GM19025 (cell line): ENCODE results near the gene CH25H.
"Not testable (repeated sequence)": the region's sequence is repeated elsewhere in the genome, so short reads cannot be mapped to it uniquely, and the experiment has no call there.

ENCODE experiments used
- ATAC-seq: cut with Tn5 transposase; IDR thresholded peaks from one replicate; pipeline ENCODE4 v1.9.1; 2021; ENCODE audit warnings: mild to moderate bottlenecking, low read depth, moderate library complexity; ENCODE audit not compliant: unreplicated experiment

CH25H gene

DNA sequence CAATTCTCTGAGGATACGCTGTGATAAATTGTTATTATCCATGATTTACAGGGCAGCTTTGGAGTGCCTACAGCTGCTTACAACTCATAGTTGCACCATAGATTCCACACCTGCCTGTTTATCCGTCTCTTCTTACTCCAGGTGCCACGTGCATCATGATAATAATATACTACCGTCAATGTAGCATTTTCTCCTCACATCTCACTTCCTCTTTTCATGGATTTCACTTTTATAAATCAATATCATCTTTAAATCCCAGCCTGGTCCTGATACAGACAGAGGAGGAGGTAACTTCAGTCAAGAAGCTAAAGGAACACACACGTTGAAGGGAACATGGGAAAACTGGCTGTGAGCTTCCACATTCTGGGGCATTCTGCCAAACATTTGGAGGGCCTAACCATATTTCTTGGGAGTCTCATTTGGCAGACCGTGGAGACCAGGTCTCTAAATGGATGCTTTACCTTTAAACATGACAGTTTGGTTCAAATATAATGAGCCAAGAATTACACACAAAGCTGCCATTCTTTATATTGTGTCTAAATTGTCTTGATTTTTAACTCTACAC, 2.4 kb downstream of the CH25H start:
- no peak for ATAC-seq

DNA sequence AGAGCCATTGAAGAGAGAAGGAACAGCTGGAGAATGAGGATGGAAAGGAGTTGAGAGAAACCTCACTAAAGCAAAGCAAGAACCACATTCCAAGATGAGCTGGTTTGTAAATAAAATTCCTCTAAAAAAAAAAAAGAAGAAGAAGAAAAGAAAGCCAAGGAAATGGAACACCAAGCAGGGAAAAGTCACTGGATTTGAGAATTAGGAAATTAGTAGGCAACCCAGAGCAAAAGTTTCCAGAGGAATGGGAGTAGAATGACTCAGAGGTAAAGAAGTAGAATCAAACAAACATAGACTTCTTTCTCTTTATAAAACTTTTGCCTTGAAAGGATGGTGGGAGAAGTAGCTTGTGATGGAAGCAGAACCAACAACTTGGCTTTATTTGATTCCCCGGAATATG, 3.9 kb downstream of the CH25H start:
- ATAC-seq: no peak

DNA sequence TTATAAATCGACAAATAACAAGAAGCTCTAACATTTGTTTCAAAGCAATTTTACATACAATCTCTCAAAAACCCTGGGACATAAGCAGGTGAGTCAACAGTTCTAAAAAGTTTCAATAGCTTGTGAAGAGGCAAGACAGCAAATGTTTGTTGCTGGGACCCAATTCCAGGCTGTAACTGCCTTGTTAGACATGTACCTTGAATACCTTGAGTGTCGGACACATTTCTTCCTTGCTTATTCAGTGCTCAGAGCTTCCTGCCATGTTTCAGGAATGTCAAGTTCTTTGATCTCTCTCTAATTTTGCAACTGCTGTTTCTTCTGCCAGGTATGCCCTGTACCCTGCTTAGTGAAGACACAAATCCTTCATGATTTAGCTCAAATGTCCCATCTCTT, 5.1 kb downstream of the CH25H start:
- no peak for ATAC-seq

DNA sequence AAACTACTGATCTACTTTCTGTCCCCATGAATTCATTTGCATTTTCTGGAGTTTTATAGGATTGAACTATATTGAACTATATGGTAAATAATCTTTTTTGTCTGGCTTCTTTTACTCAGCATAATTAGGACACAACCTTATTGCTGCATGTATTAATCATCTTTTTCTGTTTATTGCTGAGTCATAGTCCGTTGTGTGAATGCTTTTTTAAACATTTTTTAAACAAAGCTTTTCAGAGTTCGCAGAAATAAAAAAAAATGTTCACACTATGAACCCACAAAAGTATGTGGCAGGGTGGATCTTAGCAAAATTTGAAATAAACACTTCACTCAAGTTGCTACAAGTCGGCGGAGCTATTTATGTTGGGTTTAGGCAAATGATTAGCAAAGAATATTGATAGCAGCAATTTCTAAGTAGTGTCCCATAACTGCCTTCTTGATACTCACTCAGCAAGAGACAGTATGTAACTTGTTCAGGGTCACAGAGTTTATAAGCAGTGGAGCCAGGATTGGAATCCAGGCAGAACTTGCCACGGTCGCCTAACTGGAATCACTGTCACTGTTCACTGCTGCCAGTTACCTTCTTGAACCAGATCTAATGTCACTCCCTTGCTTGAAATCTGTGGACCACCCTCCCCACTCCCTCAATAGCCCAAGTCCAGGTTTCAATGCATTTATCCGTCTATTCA, 5.6 kb downstream of the CH25H start:
- ATAC-seq: no peak

DNA sequence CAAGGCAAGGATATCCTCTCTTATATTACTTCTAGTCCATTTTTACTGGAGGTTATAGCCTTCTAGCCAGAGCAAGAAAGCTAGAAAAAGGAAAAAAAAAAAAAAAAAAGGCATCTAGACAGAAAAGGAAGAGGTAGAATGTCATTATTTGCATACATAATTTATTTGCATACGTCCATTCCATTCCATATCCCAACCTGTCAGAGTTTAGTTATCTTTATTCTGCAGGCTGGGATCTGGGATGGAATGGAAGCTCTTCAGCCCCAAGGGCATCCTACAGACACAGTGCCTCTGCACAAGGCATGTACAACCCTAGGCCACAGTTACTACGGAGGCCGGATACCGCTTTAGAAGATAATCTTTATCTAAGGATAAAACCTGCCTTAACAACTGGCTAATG, 9.6 kb downstream of the CH25H start:
- ATAC-seq: no peak

DNA sequence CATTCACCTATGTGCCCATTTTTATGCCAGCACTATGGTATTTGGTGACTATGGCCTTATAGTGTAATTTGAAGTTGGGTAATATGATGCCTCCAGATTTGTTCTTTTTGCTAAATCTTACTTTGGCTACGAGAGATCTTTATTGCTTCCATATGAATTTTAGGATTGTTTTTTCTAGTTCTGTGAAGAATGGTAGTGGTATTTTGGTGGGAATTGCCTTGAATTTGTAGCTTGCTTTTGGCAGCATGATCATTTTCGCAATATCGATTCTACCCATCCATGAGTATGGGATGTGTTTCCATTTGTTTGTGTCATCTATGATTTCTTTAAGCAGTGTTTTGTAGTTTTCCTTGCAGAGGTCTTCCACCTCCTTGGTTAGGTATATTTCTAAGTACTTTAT, 15.8 kb downstream of the CH25H start:
- ATAC-seq: not testable (repeated sequence)

DNA sequence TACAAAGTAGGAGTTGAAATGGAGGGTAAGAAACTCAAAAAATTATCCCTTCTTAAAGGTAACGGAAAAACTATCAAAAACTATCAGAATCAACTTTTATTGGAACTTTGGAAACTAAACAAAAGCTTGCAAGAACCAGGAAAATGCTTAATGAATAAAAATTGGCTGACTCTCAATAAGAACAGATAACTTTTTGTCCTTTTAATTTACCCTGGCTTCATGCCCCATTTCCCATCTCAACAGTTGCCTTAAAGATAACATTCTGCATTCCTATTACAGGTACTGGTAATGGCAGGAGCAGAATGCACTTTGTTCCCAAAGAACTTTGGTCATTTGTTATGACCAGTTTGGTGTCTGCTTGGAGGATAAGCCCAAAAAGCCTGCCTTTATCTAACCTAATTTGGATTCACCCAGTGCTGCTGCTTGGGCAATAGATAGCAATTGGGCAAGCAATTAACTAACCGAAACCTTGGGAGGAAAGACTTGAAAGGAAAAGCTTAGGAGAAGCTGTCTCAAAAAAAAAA, 17.8 kb downstream of the CH25H start:
- no peak for ATAC-seq

DNA sequence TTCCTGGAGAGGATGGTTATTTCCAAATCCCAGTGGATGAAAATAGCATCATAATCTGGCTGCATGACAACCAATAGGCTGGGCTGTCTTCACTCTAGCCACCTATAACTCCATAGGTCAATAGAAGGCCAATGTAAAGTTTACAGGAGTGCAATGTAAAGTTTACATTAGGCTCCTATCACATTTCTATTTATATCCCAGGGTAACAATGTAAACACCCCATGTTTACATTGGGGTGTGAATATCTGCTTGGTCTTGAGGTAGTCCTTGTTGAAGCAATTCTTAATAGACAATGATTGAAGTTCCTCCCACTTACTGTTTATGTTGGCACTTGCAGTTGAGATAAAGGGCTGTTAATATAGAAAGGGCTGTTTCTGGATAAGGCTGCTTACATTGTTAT, 21.5 kb downstream of the CH25H start:
- no peak for ATAC-seq

DNA sequence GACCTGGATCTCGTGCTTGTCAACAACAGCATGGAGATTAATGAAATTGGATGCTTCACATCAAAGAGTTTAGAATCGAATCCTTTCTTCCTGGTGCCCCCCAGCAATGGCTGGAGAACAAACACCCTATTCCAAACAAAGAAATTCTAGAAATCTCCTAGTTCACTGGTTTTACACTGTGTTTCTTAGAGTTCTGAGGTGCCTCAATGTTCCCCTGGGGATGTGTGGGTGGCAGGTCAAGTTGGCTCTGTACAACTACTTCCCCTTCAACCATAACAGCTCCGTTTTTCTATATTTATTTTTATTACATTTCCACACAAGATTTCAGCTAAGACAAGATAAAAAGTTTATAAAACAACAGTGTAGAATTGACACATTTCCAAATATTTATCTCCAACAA, 22.5 kb downstream of the CH25H start:
- no peak for ATAC-seq

DNA sequence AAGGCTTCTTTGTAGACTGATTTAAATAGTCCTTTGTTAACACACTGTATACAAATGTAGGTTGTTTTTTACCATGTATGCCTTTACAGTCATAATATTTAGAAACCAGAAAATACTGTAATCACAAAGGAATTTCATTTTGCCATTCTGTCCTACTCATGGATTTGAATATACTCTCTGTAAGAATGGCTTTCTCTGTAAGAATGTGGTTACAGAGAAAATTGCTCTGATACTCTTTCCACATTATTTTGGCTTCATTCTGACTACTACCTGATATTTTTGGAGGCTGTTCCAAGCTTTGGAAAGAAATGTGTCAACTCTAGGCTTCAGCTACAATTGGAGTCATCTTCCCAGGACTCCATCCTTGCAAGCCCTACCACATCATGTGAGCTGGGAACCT, 23.5 kb downstream of the CH25H start:
- ATAC-seq: no peak

DNA sequence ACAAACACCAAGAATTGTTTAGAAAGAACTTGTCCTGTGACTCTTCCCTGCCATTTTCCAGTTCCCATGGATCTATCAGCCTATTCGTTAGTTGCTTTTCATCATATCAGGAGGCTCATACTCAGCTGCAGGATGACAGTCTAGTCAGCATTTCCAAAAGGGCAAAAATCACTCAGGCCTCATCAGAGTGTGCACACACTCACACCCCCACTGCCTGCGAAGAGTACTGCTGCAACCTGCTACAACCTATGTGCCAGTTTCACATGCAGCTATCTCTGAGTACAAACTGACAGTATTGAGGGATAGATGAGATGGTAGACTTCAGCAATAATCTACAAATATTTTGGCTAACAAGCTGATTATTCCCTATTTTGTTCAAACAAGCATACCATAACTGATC, 24.2 kb downstream of the CH25H start:
- no peak for ATAC-seq

DNA sequence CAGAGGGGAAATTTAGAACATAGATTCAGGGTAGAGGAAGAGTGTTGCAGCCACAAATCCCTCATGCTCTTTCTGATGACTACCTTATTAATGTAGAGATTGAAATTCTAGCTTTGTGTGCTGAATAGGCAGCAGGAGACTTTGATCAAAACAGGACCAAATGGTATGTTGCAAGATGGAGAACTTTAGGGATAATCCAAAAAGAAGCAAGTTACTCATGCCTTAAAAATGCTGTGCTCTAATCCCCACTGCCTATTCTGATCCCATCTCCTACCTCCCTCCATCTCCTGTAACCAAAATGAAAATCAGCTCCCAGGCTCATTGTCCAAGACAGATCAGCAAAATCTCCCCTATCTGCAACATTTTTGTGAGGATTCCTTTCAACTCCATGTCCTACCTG, 31.3 kb downstream of the CH25H start:
- ATAC-seq: no peak

DNA sequence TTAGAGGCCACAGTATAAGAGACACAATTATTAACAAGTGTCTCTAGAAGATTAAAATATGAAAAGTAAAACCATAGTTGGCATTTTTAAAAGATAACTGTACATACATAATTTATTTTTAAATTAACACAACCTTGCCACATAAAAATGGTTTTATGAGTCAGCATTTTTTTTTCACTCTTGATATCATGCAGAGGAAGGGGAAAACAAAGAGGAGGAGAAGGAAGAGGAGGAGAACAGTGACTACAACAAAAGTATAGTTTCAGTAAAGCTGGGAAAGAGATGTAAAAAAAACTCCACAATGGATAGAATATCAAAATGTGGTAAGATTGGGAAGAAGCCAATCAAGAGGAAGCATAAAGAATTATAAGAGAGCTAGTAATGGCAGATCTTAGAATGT, 34.0 kb downstream of the CH25H start:
- no peak for ATAC-seq

DNA sequence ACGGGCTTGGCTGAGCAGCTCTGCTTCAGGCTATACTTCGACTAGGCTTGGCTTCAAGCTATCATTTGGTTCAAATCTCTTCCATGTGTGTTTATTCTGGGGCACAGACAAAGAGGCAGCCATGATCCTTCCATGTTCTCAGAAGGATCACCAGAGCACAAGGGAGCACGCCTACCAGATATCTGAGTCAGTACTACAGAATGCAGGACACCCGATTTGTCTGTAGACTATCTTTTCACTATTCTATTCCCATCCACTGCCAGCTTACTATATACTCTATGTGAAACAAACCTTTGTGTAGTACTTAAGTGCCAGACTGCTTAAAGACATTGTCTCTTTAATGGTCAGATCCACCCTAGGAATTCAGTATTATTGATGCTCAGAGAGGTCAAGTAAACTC, 35.1 kb downstream of the CH25H start:
- no peak for ATAC-seq

DNA sequence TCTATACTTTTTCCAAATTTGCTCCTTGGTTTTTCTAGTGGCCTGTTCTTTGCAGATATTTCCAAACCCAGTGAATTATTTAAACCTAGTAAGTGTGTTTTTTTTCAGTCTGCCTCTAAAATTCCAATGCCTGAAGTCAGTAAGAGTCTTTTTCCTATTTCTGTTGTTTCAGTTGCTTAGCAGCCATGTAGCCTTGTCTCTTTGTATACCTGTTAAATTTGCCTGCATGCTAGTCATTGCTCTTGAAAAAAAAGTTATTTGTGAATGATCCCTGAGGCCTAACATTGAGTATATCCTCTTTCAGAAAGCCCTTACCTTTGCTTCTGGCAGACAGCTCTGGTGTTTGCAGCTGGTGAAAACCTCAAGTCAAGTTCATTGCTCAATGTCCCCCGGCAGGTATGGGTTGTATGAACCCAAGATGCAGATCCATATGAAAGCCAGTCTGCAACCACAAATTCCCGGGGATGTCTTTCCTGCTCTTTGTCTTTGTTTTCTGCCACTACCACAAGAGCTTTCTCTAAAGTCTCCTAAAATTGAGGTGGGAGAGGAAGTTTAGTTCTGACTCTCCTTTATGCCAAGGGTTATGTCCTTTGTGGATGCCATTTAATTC, 35.7 kb downstream of the CH25H start:
- ATAC-seq: no peak

DNA sequence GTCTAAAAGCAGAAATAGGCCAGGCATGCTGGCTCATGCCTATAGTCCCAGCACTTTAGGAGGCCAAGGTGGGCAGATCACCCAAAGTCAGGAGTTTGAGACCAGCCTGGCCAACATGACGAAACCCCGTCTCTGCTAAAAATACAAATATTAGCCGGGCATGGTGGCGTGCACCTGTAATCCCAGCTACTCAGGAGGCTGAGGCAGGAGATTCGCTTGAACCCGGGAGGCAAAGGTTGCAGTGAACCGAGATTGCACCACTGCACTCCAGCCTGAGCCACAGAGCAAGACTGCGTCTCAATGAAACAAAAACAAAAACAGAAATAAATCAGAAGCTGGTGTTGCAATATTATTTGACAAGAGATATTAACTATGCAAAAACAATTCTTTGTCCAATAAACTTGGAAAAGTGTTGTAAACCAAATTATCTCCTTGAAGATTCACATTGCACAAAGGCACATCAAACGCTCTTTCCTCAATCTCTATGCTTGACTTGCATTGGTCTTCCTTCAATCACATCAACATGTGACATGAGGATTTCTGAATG, 38.7 kb downstream of the CH25H start:
- not testable (repeated sequence) for ATAC-seq

DNA sequence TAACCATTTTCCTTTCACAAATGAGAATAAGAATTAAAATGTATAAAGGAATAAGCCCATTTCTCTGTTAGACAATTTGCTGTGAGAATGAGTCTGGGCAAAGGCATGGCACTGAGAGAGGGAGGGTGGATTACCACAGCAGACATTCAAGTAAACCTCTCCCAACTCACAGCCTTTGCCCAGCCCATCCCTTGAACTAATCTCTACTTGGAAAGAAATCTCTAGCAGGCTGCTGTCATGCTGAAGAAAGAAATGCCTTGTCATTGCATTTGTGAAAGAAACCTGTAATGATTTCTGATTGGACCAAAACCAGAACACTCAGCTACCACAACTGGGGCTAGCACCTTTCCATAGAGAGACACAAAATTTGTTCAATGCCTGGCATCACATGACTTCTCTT, 39.2 kb downstream of the CH25H start:
- no peak for ATAC-seq

DNA sequence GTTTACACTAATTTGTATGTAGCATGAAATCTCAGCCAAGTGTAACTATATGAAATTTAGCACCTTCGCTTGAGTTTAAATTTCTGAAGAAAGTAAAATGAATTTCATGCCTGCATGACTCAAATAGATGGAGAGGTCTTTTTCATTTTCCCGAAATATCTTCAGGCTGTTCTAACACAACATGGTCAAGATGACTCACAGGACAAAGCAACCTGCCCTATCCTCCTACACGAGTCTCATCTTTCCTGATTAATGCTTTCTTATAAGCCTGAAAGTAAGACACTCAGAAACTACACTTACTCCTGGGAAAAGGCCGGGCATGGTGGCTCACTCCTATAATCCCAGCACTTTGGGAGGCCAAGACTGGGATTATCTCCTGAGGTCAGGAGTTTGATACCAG, 41.2 kb downstream of the CH25H start:
- ATAC-seq: no peak

DNA sequence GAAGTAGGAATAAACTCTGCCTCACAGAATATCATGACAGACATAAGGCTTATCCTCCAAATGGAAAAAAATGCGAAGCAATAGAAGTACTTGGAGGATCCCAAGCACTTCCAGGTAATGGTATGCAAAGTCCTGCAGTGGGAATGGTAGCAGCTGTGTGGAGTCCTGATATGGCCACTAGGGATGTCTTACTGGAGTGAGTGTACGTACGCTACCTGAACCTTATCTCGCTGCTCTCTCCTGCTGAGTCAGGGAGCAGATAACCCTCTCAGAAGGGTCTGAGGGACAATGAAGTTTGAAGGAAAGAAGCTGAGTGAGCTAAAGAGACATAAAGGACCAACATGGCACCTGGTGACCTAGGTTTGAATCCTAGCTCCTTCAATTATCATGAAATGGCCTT, 42.2 kb downstream of the CH25H start:
- no peak for ATAC-seq

DNA sequence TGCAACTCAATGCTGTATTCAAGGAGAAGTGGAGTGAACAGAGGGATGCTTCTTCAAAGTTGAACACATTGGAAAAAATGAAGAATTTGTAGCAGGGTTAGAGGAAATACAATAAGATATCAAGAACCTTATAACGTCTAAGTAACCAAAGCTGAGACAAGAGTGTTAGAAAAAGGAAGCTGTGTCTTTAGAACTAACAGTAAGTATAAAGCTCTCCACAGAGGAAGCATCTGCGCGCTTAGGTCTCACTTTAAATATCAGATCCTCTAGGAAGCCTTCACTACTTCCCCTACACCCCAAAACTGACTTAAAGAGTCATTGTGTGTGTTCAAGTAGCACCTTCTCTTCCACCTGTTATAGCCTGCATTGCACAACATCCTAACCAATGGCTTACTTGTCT, 43.0 kb downstream of the CH25H start:
- ATAC-seq: peak; percentile 8

DNA sequence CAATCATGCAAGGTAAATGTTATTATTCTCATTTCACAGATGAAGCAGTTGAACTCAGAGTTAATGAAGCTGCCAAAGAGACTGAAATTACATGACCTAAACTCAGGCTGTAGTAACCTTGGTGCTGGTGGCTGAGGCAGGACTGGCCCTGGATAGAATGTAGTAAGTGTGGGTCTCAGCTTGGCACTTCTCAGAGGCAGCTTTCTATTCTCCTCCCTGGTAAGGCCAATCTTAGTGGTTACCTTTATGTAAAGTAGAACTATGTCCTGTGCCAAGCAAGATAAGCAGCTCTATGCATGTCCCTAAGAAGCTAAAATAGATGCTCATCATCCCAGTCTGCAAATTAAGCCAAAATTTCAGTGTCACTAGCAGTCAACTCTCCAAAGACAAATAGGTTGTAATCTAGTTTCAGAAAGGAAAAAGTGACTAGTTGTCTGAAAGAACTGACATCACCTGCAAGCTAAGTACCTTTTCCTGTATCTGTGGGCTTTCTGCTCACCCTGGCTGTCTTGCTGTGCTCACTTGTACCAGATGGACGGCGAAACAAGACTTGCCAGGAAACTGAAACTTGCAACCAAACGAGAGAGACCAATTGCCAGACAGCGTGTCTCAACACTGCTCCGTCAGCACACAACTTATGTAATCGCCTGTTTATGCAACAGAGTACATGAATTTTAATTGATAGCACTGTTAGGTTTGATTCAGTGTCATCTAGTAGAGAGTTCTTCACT, 43.7 kb downstream of the CH25H start:
- peak; percentile 96 for ATAC-seq
